ENCODE measurements around the gene DARS1. TPM values are rescaled to one million over a fixed set of nuclear protein-coding genes. Genes with fewer than 3 reads are reported as not detected.
A peak's percentile ranks its signal among the peaks of the same experiment; 100 is the strongest.

The DARS1 gene
- polyA plus RNA-seq, 6 donors from 2014 or later: 143 to 226 (median 172) TPM

DNA sequence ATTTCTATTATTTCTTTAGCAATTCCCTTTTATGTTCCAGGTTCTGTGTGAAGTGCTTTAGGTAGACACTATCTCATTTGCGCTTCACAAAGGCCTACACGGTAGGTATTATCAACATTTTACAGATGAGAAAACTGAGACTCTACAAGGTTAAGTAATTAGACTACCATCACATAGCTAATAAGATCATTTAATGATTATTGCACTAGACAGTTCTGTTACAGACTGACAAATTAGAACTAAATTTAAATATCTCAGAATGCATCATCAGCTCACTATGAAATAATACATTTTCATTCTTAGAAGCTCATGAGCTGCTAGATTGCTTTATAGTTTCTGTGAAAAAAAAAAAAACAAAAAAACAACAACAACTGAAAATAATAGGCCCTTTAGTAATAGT, 37.9 kb downstream of the DARS1 start:
- peaks cover 27 to 51% (median 31%) of the 10 kb centered on the region in 3 donors for H3K4me1 Mint-ChIP-seq
- no peak overlapping the region for H3K4me3 Mint-ChIP-seq
- ATAC-seq (ENCODE audit: low read depth in 2 of 2): no peak

DNA sequence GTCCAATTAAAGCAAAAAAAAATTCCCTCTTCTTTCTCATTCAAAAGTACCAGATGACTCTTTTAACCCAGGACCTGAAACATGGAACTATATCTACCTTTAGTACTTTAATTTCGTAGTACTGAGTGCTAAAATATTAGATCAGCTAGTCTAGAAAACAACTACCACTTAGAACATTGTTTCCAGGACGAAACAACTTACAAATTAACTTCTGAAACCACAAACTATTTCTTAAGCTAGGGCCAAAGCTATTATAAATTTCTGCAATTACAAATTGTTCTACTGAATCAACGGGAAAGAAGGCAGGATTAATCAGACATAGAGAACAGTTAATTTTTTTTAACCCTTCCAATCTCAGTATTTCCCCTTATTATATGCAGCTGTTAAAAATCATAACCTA, 39.9 kb downstream of the DARS1 start:
- ATAC-seq (ENCODE audit: low read depth in 2 of 2) (no peak), DNase-seq (no peak)
- Mint-ChIP-seq H3K27ac (peak overlapping the region in 1 of 6 donors; percentile 51), H3K4me3 (no peak overlapping the region), H3K4me1 (peaks cover 18 to 47% (median 20%) of the 10 kb centered on the region in 3 donors), H3K9me3 (peaks cover 0 to 5% (median 0%) of the 10 kb centered on the region in 7 donors), H3K27me3 (no peaks in the 10 kb centered on the region), H3K36me3 (peaks cover 2 to 24% of the 10 kb centered on the region in 2 donors)

More for the DNA sequence above, 37.9 kb downstream of the DARS1 start:
- H3K27ac Mint-ChIP-seq: peak overlapping the region in 1 of 6 donors; percentile 52
- no peaks in the 10 kb centered on the region for H3K27me3 Mint-ChIP-seq
- H3K36me3 Mint-ChIP-seq: peaks cover 14 to 33% of the 10 kb centered on the region in 2 donors
- DNase-seq: no peak
- H3K9me3 Mint-ChIP-seq: peaks cover 0 to 2% (median 0%) of the 10 kb centered on the region in 7 donors

DNA sequence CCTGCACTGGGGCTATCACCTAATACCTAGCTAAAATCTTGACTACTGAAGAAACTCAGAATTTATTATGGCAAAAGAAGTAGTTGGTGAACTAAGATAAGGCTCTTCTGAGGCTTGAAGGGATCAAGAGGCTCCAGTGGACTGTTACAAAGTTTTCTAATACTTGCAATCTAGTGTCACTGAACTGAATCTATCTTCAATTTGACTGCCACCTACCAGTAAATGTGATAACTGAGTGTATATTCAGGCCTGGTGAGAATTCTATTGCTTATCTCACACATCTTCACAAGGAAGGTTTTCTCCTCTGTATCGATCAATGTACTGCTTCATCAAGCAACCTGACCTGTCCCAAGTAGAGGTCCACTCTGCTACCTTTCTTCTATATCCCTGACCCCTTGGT, 40.8 kb downstream of the DARS1 start:
- peaks cover 0 to 20% of the 10 kb centered on the region in 2 donors for H3K36me3 Mint-ChIP-seq
- H3K27me3 Mint-ChIP-seq: no peaks in the 10 kb centered on the region

DNA sequence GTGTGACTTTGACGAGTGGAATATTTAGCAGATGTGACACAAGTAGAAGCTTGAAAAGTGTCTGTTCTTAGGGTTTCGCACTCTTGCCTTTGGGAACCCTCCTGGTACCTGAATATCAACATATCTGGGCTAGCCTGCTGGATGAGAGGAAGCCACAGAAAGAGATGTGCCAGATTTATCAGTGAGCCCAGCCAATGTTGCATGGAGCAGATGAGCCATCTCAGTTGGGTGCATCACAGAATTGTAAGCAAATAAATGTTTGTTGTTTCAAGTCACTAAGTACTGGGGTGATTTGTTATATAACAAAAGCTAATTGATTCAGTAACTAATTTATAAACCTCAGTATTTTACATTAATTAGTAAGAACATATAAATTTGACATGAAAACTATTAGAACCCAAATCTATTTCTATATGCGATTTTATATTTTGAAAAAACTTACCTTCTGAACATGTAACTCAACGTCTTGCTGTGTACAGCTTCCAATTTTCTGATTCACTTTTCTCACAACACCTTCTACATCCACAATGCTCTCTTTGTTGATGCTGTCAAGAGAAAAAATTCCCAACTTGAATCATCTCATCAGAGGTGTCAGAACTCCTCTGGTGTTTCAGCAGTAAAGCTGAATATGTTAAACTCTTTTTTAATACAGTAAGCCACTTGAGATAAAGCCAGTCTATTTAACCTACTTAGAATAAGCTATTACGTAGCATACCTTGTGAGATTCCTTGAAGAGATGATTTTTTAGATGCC, 42.3 kb downstream of the DARS1 start:
- Mint-ChIP-seq H3K4me3 (no peak overlapping the region), H3K27me3 (no peaks in the 10 kb centered on the region), H3K27ac (peak overlapping the region in 2 of 6 donors; percentile 18 to 82), H3K4me1 (peaks cover 35 to 53% (median 40%) of the 10 kb centered on the region in 3 donors), H3K36me3 (peaks cover 3 to 22% of the 10 kb centered on the region in 2 donors), H3K9me3 (peaks cover 0 to 5% (median 0%) of the 10 kb centered on the region in 7 donors)
- no peak for ATAC-seq (ENCODE audit: low read depth in 2 of 2)
- no peak for DNase-seq

More for the DNA sequence above, 40.8 kb downstream of the DARS1 start:
- Mint-ChIP-seq H3K27ac (peak overlapping the region in 3 of 6 donors; percentile 16 to 49 (median 32)), H3K4me3 (no peak overlapping the region), H3K4me1 (peaks cover 24 to 47% (median 25%) of the 10 kb centered on the region in 3 donors), H3K9me3 (peaks cover 0 to 5% (median 0%) of the 10 kb centered on the region in 7 donors)
- DNase-seq (no peak), ATAC-seq (ENCODE audit: low read depth in 2 of 2) (no peak)

DNA sequence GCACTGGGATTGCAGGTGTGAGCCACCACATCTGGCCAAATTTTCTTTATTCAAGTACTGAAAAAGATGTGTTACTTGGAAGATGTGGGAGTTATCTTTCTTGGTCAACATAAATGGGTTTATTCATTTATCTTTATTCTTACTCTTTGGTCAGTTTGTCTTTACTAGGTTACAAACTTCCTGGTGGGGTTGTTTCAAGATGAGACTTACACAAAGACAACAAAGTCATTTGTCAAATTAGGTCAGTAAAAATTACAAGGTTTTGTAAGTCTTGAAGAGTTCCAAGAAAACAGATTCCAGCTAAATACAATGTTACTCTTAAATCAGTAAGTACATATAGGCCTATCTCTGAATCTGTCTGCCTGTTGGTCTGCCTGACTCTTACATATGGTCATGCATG, 48.9 kb downstream of the DARS1 start:
- H3K27ac Mint-ChIP-seq: peak overlapping the region in 2 of 6 donors; percentile 44 to 79
- H3K36me3 Mint-ChIP-seq: peaks cover 24 to 26% of the 10 kb centered on the region in 2 donors
- H3K4me1 Mint-ChIP-seq: peaks cover 36 to 45% (median 43%) of the 10 kb centered on the region in 3 donors
- H3K4me3 Mint-ChIP-seq: peak overlapping the region in 1 of 8 donors; percentile 21
- no peaks in the 10 kb centered on the region for H3K9me3 Mint-ChIP-seq
- no peaks in the 10 kb centered on the region for H3K27me3 Mint-ChIP-seq
- no peak for ATAC-seq (ENCODE audit: low read depth in 2 of 2)
- no peak for DNase-seq

DNA sequence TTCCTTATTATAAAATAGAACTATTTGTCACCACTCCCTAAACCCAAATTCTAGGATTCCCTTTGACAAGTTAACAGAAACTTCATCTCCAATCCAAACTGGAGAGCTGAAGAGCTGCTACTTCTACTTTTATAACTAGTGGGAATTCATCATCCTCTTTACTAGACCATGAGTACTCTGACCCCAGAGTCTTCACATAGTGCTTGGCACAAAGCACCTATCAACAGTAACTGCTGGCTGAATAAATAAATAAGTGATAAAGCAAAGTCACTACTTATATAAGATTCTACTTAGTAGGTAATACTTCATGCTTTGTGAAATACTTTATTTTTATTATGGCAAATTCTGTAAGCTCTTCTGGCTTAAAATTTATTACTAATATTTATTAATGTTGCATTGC, 49.5 kb downstream of the DARS1 start:
- peaks cover 36 to 44% (median 43%) of the 10 kb centered on the region in 3 donors for H3K4me1 Mint-ChIP-seq
- DNase-seq (no peak), ATAC-seq (ENCODE audit: low read depth in 2 of 2) (no peak)
- no peaks in the 10 kb centered on the region for H3K27me3 Mint-ChIP-seq
- no peak overlapping the region for H3K4me3 Mint-ChIP-seq
- H3K27ac Mint-ChIP-seq: peak overlapping the region in 2 of 6 donors; percentile 39 to 81
- H3K9me3 Mint-ChIP-seq: no peaks in the 10 kb centered on the region
- H3K36me3 Mint-ChIP-seq: peaks cover 25% of the 10 kb centered on the region in 2 donors

DNA sequence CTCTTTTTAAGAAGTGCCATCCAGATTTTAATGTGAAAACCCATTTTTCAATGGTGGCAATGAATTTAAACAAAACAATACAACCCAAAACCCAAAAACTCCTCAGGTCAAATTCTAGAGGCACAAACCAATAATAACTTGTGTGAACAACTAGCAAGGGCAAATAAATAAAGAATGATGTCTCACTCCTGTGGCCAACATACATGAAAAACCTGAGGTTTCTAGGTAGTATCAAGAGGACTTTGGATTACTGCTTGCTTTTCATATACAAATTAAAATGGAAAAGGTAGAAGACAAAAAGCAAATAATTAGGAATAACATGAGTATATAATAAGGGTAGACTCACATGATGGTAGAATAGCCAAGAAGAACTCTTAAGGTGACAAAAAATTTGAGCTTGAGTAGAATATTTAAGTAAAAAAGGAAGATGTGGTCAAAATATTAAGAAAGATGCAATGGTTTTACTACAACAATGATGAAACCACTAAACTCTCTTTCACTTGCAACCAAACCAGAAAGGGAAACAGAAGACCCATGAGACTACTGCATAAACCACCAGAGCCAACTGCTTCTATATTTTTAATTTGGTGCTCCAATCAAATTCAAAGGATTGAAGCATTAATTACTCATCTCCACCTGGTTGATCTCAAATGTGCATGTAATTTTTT, 53.5 kb downstream of the DARS1 start:
- Mint-ChIP-seq H3K4me1 (peaks cover 4 to 7% (median 6%) of the 10 kb centered on the region in 3 donors), H3K27ac (peak overlapping the region in 1 of 6 donors; percentile 55)
- no peak for DNase-seq

DNA sequence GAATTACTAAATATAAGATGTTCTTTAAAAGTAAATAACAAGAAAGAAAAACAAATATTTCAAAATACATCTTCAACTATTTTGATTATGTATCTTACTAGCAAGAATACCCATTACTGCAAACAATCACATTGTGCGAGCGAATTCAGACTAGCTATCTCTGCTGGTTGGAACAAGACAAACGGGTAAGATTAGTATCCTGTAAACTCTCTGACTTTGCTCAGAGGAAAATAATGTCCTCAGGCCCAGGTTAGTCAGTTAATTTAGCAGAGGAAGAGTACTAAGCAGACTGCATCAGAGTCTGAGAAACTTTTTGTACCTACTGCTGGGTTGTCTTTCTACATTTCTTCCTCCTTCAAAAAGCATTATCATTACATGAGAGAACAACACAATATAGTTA, 58.8 kb downstream of the DARS1 start:
- Mint-ChIP-seq H3K27me3 (no peaks in the 10 kb centered on the region), H3K36me3 (peaks cover 2 to 14% of the 10 kb centered on the region in 2 donors), H3K4me3 (no peak overlapping the region), H3K27ac (peak overlapping the region in 2 of 6 donors; percentile 60 to 62), H3K9me3 (no peaks in the 10 kb centered on the region), H3K4me1 (no peaks in the 10 kb centered on the region)
- ATAC-seq (ENCODE audit: low read depth in 2 of 2) (no peak), DNase-seq (no peak)

More for the DNA sequence above, 53.5 kb downstream of the DARS1 start:
- Mint-ChIP-seq H3K36me3 (peaks cover 17 to 22% of the 10 kb centered on the region in 2 donors), H3K9me3 (no peaks in the 10 kb centered on the region), H3K4me3 (no peak overlapping the region), H3K27me3 (no peaks in the 10 kb centered on the region)
- ATAC-seq (ENCODE audit: low read depth in 2 of 2): no peak

DNA sequence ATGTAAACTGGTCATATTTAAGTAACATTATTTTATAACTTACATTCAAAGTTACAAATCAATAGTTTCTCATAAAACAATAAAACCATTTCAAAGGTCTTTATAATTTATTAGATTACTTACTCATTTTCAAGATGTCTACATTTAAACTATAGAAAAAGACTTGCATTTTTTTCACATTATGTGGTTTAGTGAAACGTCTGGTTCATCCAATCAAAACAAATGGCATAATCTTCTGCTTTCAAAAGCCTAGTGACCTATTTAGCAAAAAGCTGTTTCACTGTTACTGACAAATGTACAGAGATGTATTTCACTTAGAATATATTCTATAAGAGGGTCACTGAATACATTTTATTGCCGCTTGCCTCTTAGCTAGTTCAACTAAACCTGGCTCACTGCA, 59.9 kb downstream of the DARS1 start:
- Mint-ChIP-seq H3K4me1 (no peaks in the 10 kb centered on the region), H3K27me3 (no peaks in the 10 kb centered on the region), H3K27ac (peak overlapping the region in 1 of 6 donors; percentile 27), H3K9me3 (no peaks in the 10 kb centered on the region), H3K4me3 (no peak overlapping the region), H3K36me3 (peaks cover 0 to 9% of the 10 kb centered on the region in 2 donors)
- ATAC-seq (ENCODE audit: low read depth in 2 of 2) (no peak), DNase-seq (no peak)

DNA sequence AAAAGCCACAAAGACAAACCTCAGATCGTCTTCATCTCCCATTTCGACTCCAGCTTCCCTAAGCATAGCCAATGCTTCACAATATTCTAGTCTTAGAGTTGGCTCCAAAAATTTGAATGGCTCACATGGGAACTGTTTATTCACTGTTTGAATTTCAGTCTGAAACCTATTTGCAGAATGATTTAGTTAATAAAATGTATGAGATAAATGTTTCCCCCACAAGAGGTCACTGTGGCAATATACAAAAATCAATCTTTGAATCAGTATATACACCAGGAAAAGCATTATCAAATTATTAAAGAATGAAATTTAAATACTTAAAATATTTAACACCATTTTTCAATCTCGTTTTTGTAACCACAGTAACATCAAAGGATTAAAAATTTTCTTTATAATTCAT, 69.2 kb downstream of the DARS1 start:
- peak; percentile 48 to 70 for ATAC-seq (ENCODE audit: low read depth in 2 of 2)
- Mint-ChIP-seq H3K4me3 (no peak overlapping the region), H3K27me3 (no peaks in the 10 kb centered on the region)

DNA sequence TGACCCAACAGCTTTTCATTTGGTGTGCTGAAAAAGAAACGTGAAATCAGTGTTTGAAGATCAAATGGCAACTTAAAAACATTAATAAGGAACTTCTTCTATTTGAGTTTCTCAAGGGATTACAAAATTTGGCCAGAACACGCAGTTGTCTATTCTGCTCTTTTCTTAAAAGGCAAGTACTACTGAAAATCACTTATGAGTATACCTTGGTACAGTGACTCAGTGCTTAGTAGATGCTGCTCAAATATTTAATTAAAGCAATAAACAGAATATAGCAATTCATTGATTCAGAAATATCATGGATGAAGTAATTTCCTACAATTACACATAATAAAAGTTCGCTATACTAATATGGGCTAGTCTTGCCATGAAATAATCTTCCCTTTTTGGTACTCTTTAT, 70.9 kb downstream of the DARS1 start:
- Mint-ChIP-seq H3K4me1 (peaks cover 3 to 6% (median 4%) of the 10 kb centered on the region in 3 donors), H3K27ac (no peak overlapping the region), H3K36me3 (peaks cover 0 to 20% of the 10 kb centered on the region in 2 donors), H3K4me3 (no peak overlapping the region), H3K27me3 (no peaks in the 10 kb centered on the region), H3K9me3 (no peaks in the 10 kb centered on the region)
- DNase-seq: no peak
- ATAC-seq (ENCODE audit: low read depth in 2 of 2): no peak

More for the DNA sequence above, 69.2 kb downstream of the DARS1 start:
- H3K27ac Mint-ChIP-seq: peak overlapping the region in 2 of 6 donors; percentile 36 to 75
- no peaks in the 10 kb centered on the region for H3K9me3 Mint-ChIP-seq
- DNase-seq: peak; percentile 52
- H3K4me1 Mint-ChIP-seq: peaks cover 3 to 6% (median 4%) of the 10 kb centered on the region in 3 donors
- peaks cover 0 to 6% of the 10 kb centered on the region in 2 donors for H3K36me3 Mint-ChIP-seq

DNA sequence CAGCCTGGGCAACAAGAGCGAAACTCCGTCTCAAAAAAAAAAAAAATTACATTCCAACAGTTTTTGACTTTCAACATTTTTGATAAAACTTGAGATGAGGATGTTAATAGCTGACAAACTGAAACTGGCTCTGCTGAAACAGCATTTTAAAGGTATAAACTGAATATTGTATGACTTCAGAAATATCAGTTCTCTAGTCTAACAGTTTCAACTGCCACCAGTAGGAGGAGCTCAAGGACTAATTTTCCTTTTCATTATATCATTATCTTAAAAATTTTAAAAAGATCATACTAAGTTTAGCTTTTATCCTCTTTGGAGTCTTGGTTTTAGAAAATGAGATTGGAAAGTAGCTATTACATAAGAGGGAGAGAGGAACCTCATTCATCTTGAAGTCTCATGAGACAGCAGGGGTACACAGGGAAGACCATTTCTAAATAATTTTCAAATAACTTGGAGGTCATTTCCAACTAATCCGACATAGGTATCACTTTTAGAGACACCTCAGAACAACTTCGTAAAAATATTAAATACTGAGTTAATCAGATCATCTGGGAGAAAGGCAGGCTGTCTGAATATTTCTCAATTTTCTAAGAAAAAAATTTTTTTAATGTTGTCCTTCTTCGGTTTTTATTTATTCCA, 71.6 kb downstream of the DARS1 start:
- Mint-ChIP-seq H3K4me3 (no peak overlapping the region), H3K36me3 (peaks cover 0 to 23% of the 10 kb centered on the region in 2 donors), H3K27ac (peak overlapping the region in 3 of 6 donors; percentile 80 to 92 (median 83)), H3K4me1 (peaks cover 3 to 6% (median 4%) of the 10 kb centered on the region in 3 donors), H3K27me3 (no peaks in the 10 kb centered on the region), H3K9me3 (no peaks in the 10 kb centered on the region)
- DNase-seq (peak; percentile 50), ATAC-seq (ENCODE audit: low read depth in 2 of 2) (peak in 1 of 2 donors; percentile 61)

DNA sequence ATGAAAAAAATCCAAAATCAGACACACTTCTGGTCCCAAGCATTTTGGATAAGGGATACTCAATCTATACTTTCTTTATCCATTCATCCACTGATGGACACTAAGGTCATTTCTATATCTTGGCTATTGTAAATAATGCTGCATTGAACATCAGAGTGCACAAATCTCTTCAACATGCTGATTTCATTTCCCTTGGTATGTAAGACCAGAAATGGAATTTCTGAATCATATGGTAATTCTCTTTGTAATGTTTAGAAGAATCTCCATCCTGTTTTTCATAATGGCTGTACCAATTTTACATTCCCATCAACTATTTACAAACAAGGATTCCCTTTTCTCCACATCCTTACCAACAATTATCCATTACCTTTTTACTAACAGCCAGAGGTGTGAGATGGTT, 75.5 kb downstream of the DARS1 start:
- DNase-seq (no peak), ATAC-seq (ENCODE audit: low read depth in 2 of 2) (no peak)
- no peaks in the 10 kb centered on the region for H3K9me3 Mint-ChIP-seq
- peaks cover 0 to 32% of the 10 kb centered on the region in 2 donors for H3K36me3 Mint-ChIP-seq
- H3K4me3 Mint-ChIP-seq: no peak overlapping the region
- no peaks in the 10 kb centered on the region for H3K27me3 Mint-ChIP-seq
- peaks cover 0 to 3% (median 0%) of the 10 kb centered on the region in 3 donors for H3K4me1 Mint-ChIP-seq
- no peak overlapping the region for H3K27ac Mint-ChIP-seq

All from naive B cell (primary cell).